Testis (tissue), 2 donors: Measurements from ENCODE around the gene FRMPD4.

Source experiments
- POLR2A ChIP-seq: fragments of 450-650 bp; IDR thresholded peaks from one replicate; pipeline ENCODE4 v1.6.1; 2017; ENCODE audit warnings: antibody characterized with exemption, mild to moderate bottlenecking, moderate library complexity
- TF ChIP-seq, protein P1 (sequence below), 3 experiments: fragments of 450-650 bp in 2 of 3; fragments of 200-600 bp in 1 of 3; sonication (generic) in 1 of 3; IDR thresholded peaks; one replicate each; pipeline ENCODE4 v1.5.1; 2016 to 2019; ENCODE audit warnings: antibody characterized with exemption in 3 of 3, mild to moderate bottlenecking in 2 of 3, moderate library complexity in 1 of 3

DNA sequence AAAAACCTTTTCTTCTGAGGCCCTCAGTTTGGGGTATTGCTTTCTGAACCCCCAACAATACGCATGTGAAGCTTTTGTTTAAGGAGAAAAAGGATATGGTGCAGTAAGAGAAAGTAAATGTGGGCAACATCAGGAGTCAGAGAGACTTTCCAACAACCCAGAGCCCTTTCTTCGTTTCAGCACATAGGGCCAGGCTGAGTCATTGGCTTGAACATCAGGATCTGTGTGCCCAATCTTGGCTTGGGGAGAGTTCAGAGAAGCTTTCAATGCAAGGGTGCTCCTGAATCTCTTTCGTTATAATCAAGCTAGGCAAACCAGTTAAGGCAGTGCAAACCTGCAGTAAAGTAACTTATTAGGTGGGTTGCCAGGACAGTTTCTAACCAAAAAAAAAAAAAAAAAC is 191.2 kb downstream of the FRMPD4 start:
- TF ChIP-seq, protein P1, sequence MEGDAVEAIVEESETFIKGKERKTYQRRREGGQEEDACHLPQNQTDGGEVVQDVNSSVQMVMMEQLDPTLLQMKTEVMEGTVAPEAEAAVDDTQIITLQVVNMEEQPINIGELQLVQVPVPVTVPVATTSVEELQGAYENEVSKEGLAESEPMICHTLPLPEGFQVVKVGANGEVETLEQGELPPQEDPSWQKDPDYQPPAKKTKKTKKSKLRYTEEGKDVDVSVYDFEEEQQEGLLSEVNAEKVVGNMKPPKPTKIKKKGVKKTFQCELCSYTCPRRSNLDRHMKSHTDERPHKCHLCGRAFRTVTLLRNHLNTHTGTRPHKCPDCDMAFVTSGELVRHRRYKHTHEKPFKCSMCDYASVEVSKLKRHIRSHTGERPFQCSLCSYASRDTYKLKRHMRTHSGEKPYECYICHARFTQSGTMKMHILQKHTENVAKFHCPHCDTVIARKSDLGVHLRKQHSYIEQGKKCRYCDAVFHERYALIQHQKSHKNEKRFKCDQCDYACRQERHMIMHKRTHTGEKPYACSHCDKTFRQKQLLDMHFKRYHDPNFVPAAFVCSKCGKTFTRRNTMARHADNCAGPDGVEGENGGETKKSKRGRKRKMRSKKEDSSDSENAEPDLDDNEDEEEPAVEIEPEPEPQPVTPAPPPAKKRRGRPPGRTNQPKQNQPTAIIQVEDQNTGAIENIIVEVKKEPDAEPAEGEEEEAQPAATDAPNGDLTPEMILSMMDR (IDR thresholded peaks at IDR 0.05) = no peak
- no peak for TF ChIP-seq POLR2A
